ENCODE results near the gene SLF2. TPM values are rescaled to one million over a fixed set of nuclear protein-coding genes. Genes with fewer than 3 reads are reported as not detected.

The SLF2 gene, protein sequence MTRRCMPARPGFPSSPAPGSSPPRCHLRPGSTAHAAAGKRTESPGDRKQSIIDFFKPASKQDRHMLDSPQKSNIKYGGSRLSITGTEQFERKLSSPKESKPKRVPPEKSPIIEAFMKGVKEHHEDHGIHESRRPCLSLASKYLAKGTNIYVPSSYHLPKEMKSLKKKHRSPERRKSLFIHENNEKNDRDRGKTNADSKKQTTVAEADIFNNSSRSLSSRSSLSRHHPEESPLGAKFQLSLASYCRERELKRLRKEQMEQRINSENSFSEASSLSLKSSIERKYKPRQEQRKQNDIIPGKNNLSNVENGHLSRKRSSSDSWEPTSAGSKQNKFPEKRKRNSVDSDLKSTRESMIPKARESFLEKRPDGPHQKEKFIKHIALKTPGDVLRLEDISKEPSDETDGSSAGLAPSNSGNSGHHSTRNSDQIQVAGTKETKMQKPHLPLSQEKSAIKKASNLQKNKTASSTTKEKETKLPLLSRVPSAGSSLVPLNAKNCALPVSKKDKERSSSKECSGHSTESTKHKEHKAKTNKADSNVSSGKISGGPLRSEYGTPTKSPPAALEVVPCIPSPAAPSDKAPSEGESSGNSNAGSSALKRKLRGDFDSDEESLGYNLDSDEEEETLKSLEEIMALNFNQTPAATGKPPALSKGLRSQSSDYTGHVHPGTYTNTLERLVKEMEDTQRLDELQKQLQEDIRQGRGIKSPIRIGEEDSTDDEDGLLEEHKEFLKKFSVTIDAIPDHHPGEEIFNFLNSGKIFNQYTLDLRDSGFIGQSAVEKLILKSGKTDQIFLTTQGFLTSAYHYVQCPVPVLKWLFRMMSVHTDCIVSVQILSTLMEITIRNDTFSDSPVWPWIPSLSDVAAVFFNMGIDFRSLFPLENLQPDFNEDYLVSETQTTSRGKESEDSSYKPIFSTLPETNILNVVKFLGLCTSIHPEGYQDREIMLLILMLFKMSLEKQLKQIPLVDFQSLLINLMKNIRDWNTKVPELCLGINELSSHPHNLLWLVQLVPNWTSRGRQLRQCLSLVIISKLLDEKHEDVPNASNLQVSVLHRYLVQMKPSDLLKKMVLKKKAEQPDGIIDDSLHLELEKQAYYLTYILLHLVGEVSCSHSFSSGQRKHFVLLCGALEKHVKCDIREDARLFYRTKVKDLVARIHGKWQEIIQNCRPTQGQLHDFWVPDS
- 21.9 and 32.0 TPM in 2 replicates for total RNA-seq (2014; rRNA removed; shearing (Covaris generic))

GRCh38 chr10:100912605-100913469, at the start of gene SLF2:
TSS of gene SLF2 (plus strand) at chr10:100912963. CDS start at chr10:100913111, 148 bp downstream.
- peak; percentile 97 for DNase-seq (ENCODE audit: low read depth)

- no peak for DNase-seq (ENCODE audit: low read depth)
Observed at GRCh38 chr10:100863433-100863832, 49.3 kb upstream of the SLF2 start.

DNA sequence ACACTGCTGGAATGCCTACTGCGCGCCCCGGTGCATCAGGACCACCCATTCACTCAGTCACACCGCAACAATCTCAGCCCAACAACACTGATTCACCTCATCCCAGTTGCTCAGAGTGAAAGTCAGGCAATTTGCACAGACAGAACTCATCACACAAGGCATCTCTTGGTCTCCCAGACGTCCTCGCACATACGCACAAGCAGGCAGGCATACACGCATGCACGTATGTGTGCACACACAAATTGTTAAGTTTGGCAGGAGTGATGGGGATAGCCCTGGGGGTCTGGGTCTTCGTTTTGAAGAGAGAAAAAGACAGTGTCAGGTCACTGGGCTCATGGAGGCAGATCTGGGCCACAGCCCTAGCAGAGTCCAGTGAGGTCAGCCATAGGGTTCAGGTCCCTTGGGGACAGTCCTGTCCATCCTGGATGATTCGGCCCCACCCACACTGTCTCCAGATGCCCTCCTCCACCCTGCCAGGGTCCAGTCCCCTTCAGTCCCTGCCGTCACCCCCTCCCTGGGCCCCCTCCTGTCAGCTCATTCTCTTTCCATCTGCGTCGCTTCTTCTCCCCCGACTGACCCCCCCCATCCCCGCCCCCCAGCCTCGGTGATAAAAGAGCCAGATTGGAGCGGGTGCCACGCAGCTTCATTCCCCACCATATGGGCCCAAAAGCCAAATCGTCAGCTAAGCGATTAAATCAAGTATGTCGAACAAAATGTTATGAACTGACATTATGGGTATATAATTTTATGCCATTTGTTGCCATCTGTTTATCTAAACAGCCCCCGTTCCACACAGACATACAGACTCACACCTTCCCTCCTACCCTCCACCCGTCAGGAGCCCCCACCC, 48.5 kb upstream of the SLF2 start:
- DNase-seq (ENCODE audit: low read depth): no peak

DNA sequence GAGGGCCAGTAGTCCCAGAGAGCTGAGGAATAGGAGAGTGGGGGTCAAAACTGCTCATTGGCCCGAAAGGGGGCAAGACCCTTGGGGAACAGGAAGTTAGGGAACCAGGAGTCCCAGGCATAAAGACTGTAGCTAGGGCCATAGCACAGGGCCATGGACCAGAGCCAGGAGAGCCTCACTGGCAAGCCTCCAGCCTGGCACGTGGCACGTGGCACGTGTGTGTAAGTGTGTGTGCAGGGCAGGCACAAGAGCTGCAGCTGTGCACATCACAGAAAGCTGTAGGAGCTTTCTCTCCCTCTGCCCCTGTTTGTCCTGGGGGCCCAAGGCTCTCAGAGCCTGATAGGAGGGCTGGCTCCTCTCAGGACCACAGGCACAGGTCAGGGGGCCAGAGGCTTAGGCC, 47.8 kb upstream of the SLF2 start:
- no peak for DNase-seq (ENCODE audit: low read depth)

- no peak for DNase-seq (ENCODE audit: low read depth)
Observed at GRCh38 chr10:100866010-100866409, 46.8 kb upstream of the SLF2 start.

- DNase-seq (ENCODE audit: low read depth): no peak
Observed at GRCh38 chr10:100866575-100867098, 46.1 kb upstream of the SLF2 start.

DNA sequence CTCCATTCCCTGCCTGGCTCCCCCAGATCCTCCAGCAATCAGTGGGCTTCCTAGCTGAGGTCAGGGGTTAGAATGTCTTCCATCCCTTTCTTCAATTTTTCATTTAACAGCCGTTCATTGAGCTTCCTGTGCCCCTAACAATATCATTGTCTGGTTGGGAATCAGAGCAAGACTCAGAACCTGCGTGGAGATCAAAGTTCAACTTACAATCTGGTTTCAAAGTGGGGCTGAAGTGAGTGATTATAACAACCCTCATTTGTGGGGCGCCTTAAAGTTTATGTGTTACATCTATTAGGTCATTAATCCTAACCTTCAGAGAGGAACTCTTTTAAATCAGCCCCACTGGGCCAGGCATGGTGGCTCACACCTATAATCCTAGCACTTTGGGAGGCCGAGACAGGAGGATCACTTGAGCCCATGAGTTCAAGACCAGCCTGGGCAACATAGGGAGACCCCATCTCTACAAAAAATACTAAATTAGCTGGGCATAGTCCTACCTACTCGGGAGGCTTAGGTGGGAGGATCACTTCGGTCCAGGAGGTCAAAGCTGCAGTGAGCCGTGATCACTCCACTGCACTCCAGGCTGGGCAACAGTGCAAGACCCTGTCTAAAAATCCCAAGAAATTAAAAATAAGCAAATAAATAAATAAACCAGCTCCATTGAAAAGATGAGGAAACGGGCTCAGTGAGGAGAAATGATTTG, 45.4 kb upstream of the SLF2 start:
- DNase-seq (ENCODE audit: low read depth): no peak

DNA sequence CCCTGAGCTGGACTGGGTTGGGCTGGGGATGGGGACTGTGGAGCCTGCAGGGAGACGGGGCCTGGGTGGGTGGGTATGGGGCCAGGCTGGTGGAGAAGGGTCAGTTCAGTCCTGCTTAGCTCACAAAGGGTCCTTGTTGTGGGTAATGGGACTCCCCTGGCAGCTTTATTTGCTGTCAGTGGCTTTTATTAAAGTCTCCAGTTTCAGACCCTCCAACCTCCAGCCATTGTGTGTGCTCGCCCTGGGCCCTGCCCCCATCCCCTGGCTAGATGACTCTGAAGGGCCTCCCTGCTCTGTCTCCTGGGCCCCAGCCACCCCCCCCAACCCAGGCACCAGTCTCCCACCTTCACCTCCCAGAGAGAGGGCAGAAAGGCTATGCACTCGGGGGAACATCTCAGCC, 44.4 kb upstream of the SLF2 start:
- no peak for DNase-seq (ENCODE audit: low read depth)

DNA sequence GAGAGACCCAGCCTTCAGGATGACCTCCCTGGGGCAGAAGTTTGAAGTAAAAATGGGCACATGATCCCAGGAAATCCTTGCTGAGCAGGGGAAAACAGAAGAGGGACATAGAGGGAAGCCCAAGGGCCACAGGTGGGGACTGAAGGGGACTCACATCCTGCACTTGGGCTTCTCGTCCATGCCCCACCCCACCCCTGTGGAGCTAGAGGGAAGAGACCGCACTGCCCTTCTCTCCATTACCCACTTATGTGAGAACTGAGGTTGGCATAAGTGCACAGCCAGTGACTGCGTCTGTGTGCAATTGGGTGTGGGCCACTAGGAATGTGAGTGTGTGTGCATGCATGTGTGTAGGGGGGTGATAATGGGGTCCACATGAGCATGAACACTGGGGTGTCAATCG, 43.4 kb upstream of the SLF2 start:
- no peak for DNase-seq (ENCODE audit: low read depth)

DNA sequence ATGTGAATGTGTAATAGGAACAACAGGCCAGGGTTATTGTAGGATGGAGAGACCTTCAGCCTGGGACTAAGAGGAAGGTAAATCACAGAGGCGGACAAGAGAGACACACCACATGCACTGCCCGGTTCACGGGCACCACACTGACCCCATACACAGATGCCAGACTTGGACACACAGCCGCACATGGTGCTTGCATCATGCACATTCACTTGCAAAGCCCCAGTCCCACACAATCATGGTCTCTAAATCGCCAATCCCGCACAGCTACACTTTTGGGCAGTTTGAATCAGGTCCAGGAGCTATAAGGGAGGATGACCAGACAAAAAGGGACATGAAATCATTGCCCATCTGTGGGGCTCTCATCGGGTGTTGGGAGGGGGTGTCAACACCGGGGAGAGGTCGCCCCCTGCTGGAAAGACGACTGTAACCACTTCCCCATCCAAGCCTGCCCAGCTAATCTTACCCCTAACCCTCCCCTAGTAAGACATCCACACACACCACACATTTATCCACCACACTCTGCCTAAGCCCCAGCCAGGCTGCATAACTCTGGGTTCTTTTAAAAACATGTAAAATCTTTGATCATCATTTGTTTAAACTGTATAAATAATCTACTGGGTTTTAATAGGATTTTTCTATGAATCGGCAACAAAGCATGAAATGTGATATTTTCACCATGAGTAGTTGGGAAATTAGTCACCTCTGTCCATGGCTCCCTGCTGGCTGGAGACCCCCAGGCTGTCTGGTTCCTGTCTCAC, 40.5 kb upstream of the SLF2 start:
- peak; percentile 54 for DNase-seq (ENCODE audit: low read depth)

GRCh38 chr10:100873146-100873826, 39.5 kb upstream of the SLF2 start:
- no peak for DNase-seq (ENCODE audit: low read depth)

- no peak for DNase-seq (ENCODE audit: low read depth)
Observed at GRCh38 chr10:100873827-100874326, 38.9 kb upstream of the SLF2 start.

DNA sequence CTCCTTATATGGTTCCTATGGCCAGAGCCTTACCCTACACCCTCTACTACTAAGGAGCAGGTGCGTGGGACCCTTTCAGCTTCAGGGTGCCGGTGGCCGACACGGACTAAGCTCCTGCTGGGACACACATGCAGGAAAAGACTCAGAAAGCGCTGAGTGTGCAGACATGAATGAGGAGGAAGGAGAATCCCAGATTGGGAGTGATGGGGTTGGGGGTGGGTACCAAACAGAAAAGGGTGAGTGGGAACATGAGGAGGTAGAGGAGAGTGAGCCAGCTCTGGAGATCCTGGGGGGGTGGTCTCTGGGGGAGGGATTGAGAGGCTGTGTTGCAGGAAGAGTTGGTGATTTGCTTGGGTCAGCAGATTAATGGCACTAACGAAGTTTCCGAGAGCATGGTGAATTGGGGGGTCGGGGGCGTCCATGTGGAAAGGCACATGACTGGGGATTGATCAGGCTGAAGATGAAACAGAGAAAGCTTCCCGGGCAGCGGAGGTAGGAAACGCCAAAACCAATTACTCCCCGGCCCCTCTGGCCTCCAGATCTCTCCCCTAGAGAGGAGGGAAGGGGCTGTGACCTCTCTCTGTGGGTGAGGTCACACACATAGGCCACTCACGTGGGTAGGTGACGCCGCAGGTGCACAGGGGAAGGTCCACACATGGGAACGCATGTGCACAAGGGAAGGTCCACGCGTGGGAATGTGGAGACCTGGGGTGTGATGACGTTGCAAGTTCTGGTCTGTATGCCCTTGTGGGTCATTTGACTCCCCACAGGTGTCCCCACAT, 37.9 kb upstream of the SLF2 start:
- DNase-seq (ENCODE audit: low read depth): no peak

DNA sequence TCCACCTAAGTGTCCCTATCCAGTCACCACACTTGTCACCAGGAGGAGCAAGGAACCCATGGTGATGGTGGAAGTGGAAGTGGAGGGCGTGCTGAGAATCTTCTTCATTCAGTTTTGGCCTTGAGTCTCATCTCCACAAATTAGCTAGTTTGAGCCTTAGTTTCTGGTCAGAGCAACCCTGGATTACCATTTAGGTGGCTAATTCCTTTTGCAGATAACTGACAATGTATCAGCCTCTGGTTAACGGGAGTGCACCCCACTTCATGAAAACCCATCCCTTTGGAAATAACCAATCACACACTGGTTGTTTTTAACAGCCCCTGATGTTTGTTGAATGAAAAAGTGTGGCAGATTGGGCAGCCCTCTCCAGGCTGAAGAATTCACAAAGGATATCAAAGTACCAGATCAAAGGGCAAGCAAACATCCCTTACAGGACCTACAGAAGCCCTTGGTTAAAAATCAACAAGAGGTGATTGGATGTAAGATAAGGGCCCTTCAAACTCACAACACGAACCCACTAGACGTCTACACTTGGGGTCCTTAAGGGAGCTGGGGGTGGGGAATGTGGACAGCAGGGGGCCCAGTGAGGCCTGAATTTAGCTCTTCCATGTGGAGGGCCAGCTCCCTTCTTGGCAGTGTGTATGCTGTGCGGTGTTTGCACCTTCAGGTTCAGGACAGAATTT, 37.1 kb upstream of the SLF2 start:
- DNase-seq (ENCODE audit: low read depth): no peak

- no peak for DNase-seq (ENCODE audit: low read depth)
Observed at GRCh38 chr10:100876585-100877460, 35.9 kb upstream of the SLF2 start.
